ENCODE results near the gene WDR1. TPM values are rescaled to one million over a fixed set of nuclear protein-coding genes. Genes with fewer than 3 reads are reported as not detected.
A peak's percentile ranks its signal among the peaks of the same experiment; 100 is the strongest.

The WDR1 gene
- total RNA-seq, 5 donors from 2014 or later (not counting 1 experiment from before 2014, with no cell fraction given) = 268 to 308 (median 304) TPM

- WGBS (ENCODE audit: insufficient coverage) = 97% methylated on average over 7 of the region's 15 CpGs
- no peaks in the 10 kb centered on the region for H3K9me3 Mint-ChIP-seq
- ChIA-PET POLR2A (no interaction called here), CTCF (interaction anchor here in 1 of 2 donors (0.7 kb wide), 1 partner anchor 43 kb away, joined by 3 read pairs; no protein-coding TSS in a partner anchor)
- no peaks in the 10 kb centered on the region for H3K4me1 ChIP-seq (ENCODE audit: control insufficient read depth in 1 of 2, extremely low read depth in 1 of 2, insufficient read depth in 2 of 2, low read length in 2 of 2)
- no peaks in the 10 kb centered on the region for H3K27me3 Mint-ChIP-seq
- no peak overlapping the region for H3K4me3 Mint-ChIP-seq
- H3K9me3 ChIP-seq = no peaks in the 10 kb centered on the region
- H3K27ac ChIP-seq (ENCODE audit: low read length) = no peak overlapping the region
- ATAC-seq (replicated peaks in 1 of 4) = no peak
- no peak for DNase-seq
- no peaks in the 10 kb centered on the region for H3K4me1 Mint-ChIP-seq
- H3K27ac Mint-ChIP-seq = no peak overlapping the region
- peaks cover 9 to 64% of the 10 kb centered on the region in 2 donors for H3K36me3 ChIP-seq (ENCODE audit: control insufficient read depth in 2 of 2, extremely low read depth in 1 of 2, insufficient read depth in 1 of 2, low read length in 1 of 2)
- peaks cover 47% of the 10 kb centered on the region for H3K36me3 Mint-ChIP-seq
- H3K4me3 ChIP-seq (ENCODE audit: control insufficient read depth in 1 of 2, extremely low read depth in 1 of 2, low read length in 1 of 2) = no peak overlapping the region
- no peaks in the 10 kb centered on the region for H3K27me3 ChIP-seq (replicated peaks in 1 of 2; ENCODE audit: control insufficient read depth in 2 of 2, extremely low read depth in 1 of 2, insufficient read depth in 2 of 2, low read length in 1 of 2)
Measured at GRCh38 chr4:10066670-10067651, 49.6 kb downstream of the WDR1 start.

- Histone ChIP-seq H3K4me1 (ENCODE audit: control insufficient read depth in 1 of 2, extremely low read depth in 1 of 2, insufficient read depth in 2 of 2, low read length in 2 of 2) (no peaks in the 10 kb centered on the region), H3K27ac (ENCODE audit: low read length) (no peak overlapping the region), H3K4me3 (ENCODE audit: control insufficient read depth in 1 of 2, extremely low read depth in 1 of 2, low read length in 1 of 2) (no peak overlapping the region), H3K36me3 (ENCODE audit: control insufficient read depth in 2 of 2, extremely low read depth in 1 of 2, insufficient read depth in 1 of 2, low read length in 1 of 2) (peaks cover 8 to 71% of the 10 kb centered on the region in 2 donors), H3K9me3 (no peaks in the 10 kb centered on the region), H3K27me3 (replicated peaks in 1 of 2; ENCODE audit: control insufficient read depth in 2 of 2, extremely low read depth in 1 of 2, insufficient read depth in 2 of 2, low read length in 1 of 2) (no peaks in the 10 kb centered on the region)
- Mint-ChIP-seq H3K27ac (no peak overlapping the region), H3K27me3 (no peaks in the 10 kb centered on the region), H3K4me3 (no peak overlapping the region), H3K4me1 (no peaks in the 10 kb centered on the region), H3K9me3 (no peaks in the 10 kb centered on the region), H3K36me3 (peaks cover 54% of the 10 kb centered on the region)
- ChIA-PET POLR2A (no interaction called here), CTCF (interaction anchor here in 1 of 2 donors (0.7 kb wide), 1 partner anchor 43 kb away, joined by 3 read pairs; no protein-coding TSS in a partner anchor)
- no CpG with 5 or more reads among the region's 2 CpGs for WGBS (ENCODE audit: insufficient coverage)
- ATAC-seq (replicated peaks in 1 of 4) (no peak), DNase-seq (no peak)
Measured at GRCh38 chr4:10066206-10066605, 50.4 kb downstream of the WDR1 start.

GRCh38 chr4:10063544-10064300, 52.9 kb downstream of the WDR1 start:
- Histone ChIP-seq H3K4me1 (ENCODE audit: control insufficient read depth in 1 of 2, extremely low read depth in 1 of 2, insufficient read depth in 2 of 2, low read length in 2 of 2) (no peaks in the 10 kb centered on the region), H3K27ac (ENCODE audit: low read length) (no peak overlapping the region), H3K36me3 (ENCODE audit: control insufficient read depth in 2 of 2, extremely low read depth in 1 of 2, insufficient read depth in 1 of 2, low read length in 1 of 2) (peaks cover 4 to 64% of the 10 kb centered on the region in 2 donors), H3K4me3 (ENCODE audit: control insufficient read depth in 1 of 2, extremely low read depth in 1 of 2, low read length in 1 of 2) (no peak overlapping the region), H3K9me3 (no peaks in the 10 kb centered on the region), H3K27me3 (replicated peaks in 1 of 2; ENCODE audit: control insufficient read depth in 2 of 2, extremely low read depth in 1 of 2, insufficient read depth in 2 of 2, low read length in 1 of 2) (no peaks in the 10 kb centered on the region)
- Mint-ChIP-seq H3K4me1 (no peaks in the 10 kb centered on the region), H3K36me3 (peaks cover 62% of the 10 kb centered on the region), H3K4me3 (no peak overlapping the region), H3K27ac (no peak overlapping the region), H3K9me3 (no peaks in the 10 kb centered on the region), H3K27me3 (no peaks in the 10 kb centered on the region)
- ChIA-PET CTCF (no interaction called here), POLR2A (no interaction called here)
- ATAC-seq (replicated peaks in 1 of 4) = no peak
- 89% methylated on average over 6 of the region's 9 CpGs for WGBS (ENCODE audit: insufficient coverage)
- no peak for DNase-seq

- Mint-ChIP-seq H3K27ac (no peak overlapping the region), H3K36me3 (peaks cover 66% of the 10 kb centered on the region), H3K27me3 (no peaks in the 10 kb centered on the region), H3K4me3 (peak overlapping the region in 1 of 3 donors; percentile 4), H3K4me1 (no peaks in the 10 kb centered on the region), H3K9me3 (no peaks in the 10 kb centered on the region)
- Histone ChIP-seq H3K9me3 (no peaks in the 10 kb centered on the region), H3K4me1 (ENCODE audit: control insufficient read depth in 1 of 2, extremely low read depth in 1 of 2, insufficient read depth in 2 of 2, low read length in 2 of 2) (no peaks in the 10 kb centered on the region), H3K27me3 (replicated peaks in 1 of 2; ENCODE audit: control insufficient read depth in 2 of 2, extremely low read depth in 1 of 2, insufficient read depth in 2 of 2, low read length in 1 of 2) (no peaks in the 10 kb centered on the region), H3K36me3 (ENCODE audit: control insufficient read depth in 2 of 2, extremely low read depth in 1 of 2, insufficient read depth in 1 of 2, low read length in 1 of 2) (peaks cover 4 to 49% of the 10 kb centered on the region in 2 donors), H3K27ac (ENCODE audit: low read length) (no peak overlapping the region), H3K4me3 (ENCODE audit: control insufficient read depth in 1 of 2, extremely low read depth in 1 of 2, low read length in 1 of 2) (no peak overlapping the region)
- no CpG with 5 or more reads among the region's 3 CpGs for WGBS (ENCODE audit: insufficient coverage)
- DNase-seq = no peak
- ChIA-PET POLR2A (no interaction called here), CTCF (no interaction called here)
- no peak for ATAC-seq (replicated peaks in 1 of 4)
Measured at GRCh38 chr4:10061650-10062415, 54.8 kb downstream of the WDR1 start.

GRCh38 chr4:10058371-10058770, 58.2 kb downstream of the WDR1 start:
- no peak overlapping the region for H3K4me3 Mint-ChIP-seq
- H3K27me3 ChIP-seq (replicated peaks in 1 of 2; ENCODE audit: control insufficient read depth in 2 of 2, extremely low read depth in 1 of 2, insufficient read depth in 2 of 2, low read length in 1 of 2) = no peaks in the 10 kb centered on the region
- H3K36me3 Mint-ChIP-seq = peaks cover 55% of the 10 kb centered on the region

GRCh38 chr4:10057023-10057395, 59.6 kb downstream of the WDR1 start:
- no peaks in the 10 kb centered on the region for H3K27me3 Mint-ChIP-seq
- POLR2A ChIA-PET = no interaction called here
- Histone ChIP-seq H3K4me3 (ENCODE audit: control insufficient read depth in 1 of 2, extremely low read depth in 1 of 2, low read length in 1 of 2) (no peak overlapping the region), H3K27ac (ENCODE audit: low read length) (no peak overlapping the region), H3K27me3 (replicated peaks in 1 of 2; ENCODE audit: control insufficient read depth in 2 of 2, extremely low read depth in 1 of 2, insufficient read depth in 2 of 2, low read length in 1 of 2) (no peaks in the 10 kb centered on the region), H3K36me3 (ENCODE audit: control insufficient read depth in 2 of 2, extremely low read depth in 1 of 2, insufficient read depth in 1 of 2, low read length in 1 of 2) (peaks cover 0 to 12% of the 10 kb centered on the region in 2 donors), H3K9me3 (no peaks in the 10 kb centered on the region), H3K4me1 (ENCODE audit: control insufficient read depth in 1 of 2, extremely low read depth in 1 of 2, insufficient read depth in 2 of 2, low read length in 2 of 2) (no peaks in the 10 kb centered on the region)
- H3K4me1 Mint-ChIP-seq = peaks cover 0 to 12% (median 0%) of the 10 kb centered on the region in 3 donors
- no peak for ATAC-seq (replicated peaks in 1 of 4)
- H3K4me3 Mint-ChIP-seq = no peak overlapping the region
- CTCF ChIA-PET = no interaction called here
- WGBS (ENCODE audit: insufficient coverage) = 100% methylated on average over 2 of the region's 4 CpGs
- no peak overlapping the region for H3K27ac Mint-ChIP-seq
- DNase-seq = no peak
- H3K36me3 Mint-ChIP-seq = peaks cover 47% of the 10 kb centered on the region
- no peaks in the 10 kb centered on the region for H3K9me3 Mint-ChIP-seq

More at GRCh38 chr4:10058371-10058770, 58.2 kb downstream of the WDR1 start:
- H3K9me3 Mint-ChIP-seq = no peaks in the 10 kb centered on the region
- no peaks in the 10 kb centered on the region for H3K27me3 Mint-ChIP-seq
- Histone ChIP-seq H3K36me3 (ENCODE audit: control insufficient read depth in 2 of 2, extremely low read depth in 1 of 2, insufficient read depth in 1 of 2, low read length in 1 of 2) (peaks cover 0 to 20% of the 10 kb centered on the region in 2 donors), H3K27ac (ENCODE audit: low read length) (no peak overlapping the region), H3K9me3 (no peaks in the 10 kb centered on the region), H3K4me3 (ENCODE audit: control insufficient read depth in 1 of 2, extremely low read depth in 1 of 2, low read length in 1 of 2) (no peak overlapping the region), H3K4me1 (ENCODE audit: control insufficient read depth in 1 of 2, extremely low read depth in 1 of 2, insufficient read depth in 2 of 2, low read length in 2 of 2) (no peaks in the 10 kb centered on the region)
- H3K27ac Mint-ChIP-seq = no peak overlapping the region
- ATAC-seq (replicated peaks in 1 of 4) (no peak), DNase-seq (no peak)
- POLR2A ChIA-PET = no interaction called here
- CTCF ChIA-PET = no interaction called here
- peaks cover 0 to 3% (median 0%) of the 10 kb centered on the region in 3 donors for H3K4me1 Mint-ChIP-seq
- WGBS (ENCODE audit: insufficient coverage) = 100% methylated on average over 2 of the region's 7 CpGs

All from T-cell (primary cell).